ENCODE results near the gene AFAP1L1.

DNA sequence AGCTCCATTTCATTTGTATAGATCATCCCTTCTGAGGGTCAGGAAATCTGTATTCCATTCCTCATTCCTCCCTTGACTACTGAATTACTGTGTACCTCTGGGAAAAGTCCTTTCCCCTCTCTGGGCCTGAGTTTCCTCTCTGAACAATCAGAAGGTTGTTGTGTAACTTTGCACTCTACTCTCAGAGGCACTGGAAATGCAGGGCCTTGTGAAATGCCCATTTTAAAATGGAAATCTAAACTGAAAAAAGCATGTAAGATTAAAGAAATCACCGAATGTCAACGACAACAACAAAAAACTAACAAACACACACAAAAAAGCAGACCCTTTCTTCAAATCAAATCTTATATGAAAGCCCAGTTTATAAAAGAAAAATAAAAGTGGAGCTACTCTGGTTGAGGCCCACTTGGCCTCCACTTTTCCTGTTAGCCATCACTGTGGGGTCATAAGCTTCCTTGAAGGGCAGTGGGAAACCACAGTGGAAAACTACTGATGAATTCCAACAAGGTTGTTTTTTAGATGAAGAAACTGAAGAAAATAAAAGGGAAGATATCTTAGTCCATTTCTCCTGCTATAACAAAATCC lies 52.1 kb downstream of the AFAP1L1 start:
- TF ChIP-seq, protein P1, sequence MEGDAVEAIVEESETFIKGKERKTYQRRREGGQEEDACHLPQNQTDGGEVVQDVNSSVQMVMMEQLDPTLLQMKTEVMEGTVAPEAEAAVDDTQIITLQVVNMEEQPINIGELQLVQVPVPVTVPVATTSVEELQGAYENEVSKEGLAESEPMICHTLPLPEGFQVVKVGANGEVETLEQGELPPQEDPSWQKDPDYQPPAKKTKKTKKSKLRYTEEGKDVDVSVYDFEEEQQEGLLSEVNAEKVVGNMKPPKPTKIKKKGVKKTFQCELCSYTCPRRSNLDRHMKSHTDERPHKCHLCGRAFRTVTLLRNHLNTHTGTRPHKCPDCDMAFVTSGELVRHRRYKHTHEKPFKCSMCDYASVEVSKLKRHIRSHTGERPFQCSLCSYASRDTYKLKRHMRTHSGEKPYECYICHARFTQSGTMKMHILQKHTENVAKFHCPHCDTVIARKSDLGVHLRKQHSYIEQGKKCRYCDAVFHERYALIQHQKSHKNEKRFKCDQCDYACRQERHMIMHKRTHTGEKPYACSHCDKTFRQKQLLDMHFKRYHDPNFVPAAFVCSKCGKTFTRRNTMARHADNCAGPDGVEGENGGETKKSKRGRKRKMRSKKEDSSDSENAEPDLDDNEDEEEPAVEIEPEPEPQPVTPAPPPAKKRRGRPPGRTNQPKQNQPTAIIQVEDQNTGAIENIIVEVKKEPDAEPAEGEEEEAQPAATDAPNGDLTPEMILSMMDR (IDR thresholded peaks at IDR 0.05; ENCODE audit: low read depth, low read length, missing input control): no peak
- TF ChIP-seq YY1 (IDR thresholded peaks at IDR 0.05): no peak
- TF ChIP-seq, protein P2, sequence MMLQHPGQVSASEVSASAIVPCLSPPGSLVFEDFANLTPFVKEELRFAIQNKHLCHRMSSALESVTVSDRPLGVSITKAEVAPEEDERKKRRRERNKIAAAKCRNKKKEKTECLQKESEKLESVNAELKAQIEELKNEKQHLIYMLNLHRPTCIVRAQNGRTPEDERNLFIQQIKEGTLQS (IDR thresholded peaks at IDR 0.05): no peak
- TF ChIP-seq JUND (IDR thresholded peaks at IDR 0.05): no peak
- TF ChIP-seq RXRA (IDR thresholded peaks at IDR 0.05): no peak
- TF ChIP-seq, protein P3, sequence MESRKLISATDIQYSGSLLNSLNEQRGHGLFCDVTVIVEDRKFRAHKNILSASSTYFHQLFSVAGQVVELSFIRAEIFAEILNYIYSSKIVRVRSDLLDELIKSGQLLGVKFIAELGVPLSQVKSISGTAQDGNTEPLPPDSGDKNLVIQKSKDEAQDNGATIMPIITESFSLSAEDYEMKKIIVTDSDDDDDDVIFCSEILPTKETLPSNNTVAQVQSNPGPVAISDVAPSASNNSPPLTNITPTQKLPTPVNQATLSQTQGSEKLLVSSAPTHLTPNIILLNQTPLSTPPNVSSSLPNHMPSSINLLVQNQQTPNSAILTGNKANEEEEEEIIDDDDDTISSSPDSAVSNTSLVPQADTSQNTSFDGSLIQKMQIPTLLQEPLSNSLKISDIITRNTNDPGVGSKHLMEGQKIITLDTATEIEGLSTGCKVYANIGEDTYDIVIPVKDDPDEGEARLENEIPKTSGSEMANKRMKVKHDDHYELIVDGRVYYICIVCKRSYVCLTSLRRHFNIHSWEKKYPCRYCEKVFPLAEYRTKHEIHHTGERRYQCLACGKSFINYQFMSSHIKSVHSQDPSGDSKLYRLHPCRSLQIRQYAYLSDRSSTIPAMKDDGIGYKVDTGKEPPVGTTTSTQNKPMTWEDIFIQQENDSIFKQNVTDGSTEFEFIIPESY (IDR thresholded peaks at IDR 0.05): no peak
- TF ChIP-seq FOXA1 (IDR thresholded peaks at IDR 0.05): no peak
- no peak for TF ChIP-seq GABPA (IDR thresholded peaks at IDR 0.05 in 1 of 2, conservative IDR thresholded peaks at IDR 0.05 in 1 of 2)
- peak in 1 of 2 donors; percentile 44 for TF ChIP-seq HNF4A (conservative IDR thresholded peaks at IDR 0.05)
- TF ChIP-seq, protein P4, sequence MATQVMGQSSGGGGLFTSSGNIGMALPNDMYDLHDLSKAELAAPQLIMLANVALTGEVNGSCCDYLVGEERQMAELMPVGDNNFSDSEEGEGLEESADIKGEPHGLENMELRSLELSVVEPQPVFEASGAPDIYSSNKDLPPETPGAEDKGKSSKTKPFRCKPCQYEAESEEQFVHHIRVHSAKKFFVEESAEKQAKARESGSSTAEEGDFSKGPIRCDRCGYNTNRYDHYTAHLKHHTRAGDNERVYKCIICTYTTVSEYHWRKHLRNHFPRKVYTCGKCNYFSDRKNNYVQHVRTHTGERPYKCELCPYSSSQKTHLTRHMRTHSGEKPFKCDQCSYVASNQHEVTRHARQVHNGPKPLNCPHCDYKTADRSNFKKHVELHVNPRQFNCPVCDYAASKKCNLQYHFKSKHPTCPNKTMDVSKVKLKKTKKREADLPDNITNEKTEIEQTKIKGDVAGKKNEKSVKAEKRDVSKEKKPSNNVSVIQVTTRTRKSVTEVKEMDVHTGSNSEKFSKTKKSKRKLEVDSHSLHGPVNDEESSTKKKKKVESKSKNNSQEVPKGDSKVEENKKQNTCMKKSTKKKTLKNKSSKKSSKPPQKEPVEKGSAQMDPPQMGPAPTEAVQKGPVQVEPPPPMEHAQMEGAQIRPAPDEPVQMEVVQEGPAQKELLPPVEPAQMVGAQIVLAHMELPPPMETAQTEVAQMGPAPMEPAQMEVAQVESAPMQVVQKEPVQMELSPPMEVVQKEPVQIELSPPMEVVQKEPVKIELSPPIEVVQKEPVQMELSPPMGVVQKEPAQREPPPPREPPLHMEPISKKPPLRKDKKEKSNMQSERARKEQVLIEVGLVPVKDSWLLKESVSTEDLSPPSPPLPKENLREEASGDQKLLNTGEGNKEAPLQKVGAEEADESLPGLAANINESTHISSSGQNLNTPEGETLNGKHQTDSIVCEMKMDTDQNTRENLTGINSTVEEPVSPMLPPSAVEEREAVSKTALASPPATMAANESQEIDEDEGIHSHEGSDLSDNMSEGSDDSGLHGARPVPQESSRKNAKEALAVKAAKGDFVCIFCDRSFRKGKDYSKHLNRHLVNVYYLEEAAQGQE (IDR thresholded peaks at IDR 0.05): no peak
- no peak for TF ChIP-seq TAF1 (conservative IDR thresholded peaks at IDR 0.05)

Data from liver (tissue), 3 donors.